Measurements from ENCODE around the gene PKD2. TPM values are rescaled to one million over a fixed set of nuclear protein-coding genes. Genes with fewer than 3 reads are reported as not detected.

PKD2 gene
- total RNA-seq, 1 experiment from 2014 or later, result 43.2 TPM

DNA sequence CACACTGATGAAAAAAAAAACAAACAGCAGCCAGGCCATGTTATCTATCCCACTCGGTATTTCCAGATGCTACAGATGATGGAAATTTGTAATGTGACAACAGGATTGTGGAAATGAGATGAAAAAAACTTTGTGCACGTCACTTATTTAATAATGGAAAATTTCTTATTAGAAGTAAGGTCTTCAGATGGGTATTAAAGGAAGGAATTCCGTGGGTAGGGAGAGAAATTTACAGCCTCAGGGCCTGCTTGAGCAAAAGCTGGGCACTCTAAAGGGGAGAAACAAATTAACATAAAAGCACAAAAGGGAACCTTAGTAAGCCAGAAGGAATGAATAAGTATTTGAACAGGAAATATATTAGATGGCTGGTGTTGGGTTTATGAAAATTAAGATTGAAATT is 4.2 kb upstream of the PKD2 start:
- Histone ChIP-seq H3K4me1 (replicated peaks) (peaks cover 4% of the 10 kb centered on the region), H3K4me3 (no peak overlapping the region), H3K27ac (no peak overlapping the region), H3K27me3 (replicated peaks) (no peaks in the 10 kb centered on the region), H3K9me3 (replicated peaks) (no peaks in the 10 kb centered on the region), H3K36me3 (peaks cover 5% of the 10 kb centered on the region)
- no peak for DNase-seq (ENCODE audit: low read depth in 1 of 2, low spot score in 2 of 2)

GRCh38 chr4:88005076-88005475 is 2.4 kb upstream of the PKD2 start:
- no peak for DNase-seq (ENCODE audit: low read depth in 1 of 2, low spot score in 2 of 2)

DNA sequence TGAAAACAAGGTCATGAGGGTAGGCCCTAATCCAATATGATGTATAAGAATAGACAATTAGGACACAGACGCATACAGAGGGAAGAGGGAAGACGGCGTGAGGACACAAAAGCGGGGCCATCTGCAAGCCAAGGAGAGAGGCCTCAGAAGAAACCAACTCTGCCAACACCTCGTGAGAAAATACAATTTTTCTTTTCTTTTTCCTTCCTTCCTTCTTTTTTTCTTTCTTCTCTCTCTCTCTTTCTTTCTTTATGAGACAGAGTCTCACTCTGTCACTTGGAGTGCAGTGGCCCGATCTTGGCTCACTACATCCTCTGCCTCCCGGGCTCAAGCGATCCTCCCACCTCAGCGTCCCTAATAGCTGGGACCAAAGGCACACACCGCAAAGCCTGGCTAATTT is 1.5 kb upstream of the PKD2 start:
- H3K4me1 ChIP-seq (replicated peaks), result peaks cover 18% of the 10 kb centered on the region
- no peak overlapping the region for H3K27ac ChIP-seq

More at GRCh38 chr4:88005076-88005475, 2.4 kb upstream of the PKD2 start:
- Histone ChIP-seq H3K9me3 (replicated peaks) (no peaks in the 10 kb centered on the region), H3K4me1 (replicated peaks) (peaks cover 9% of the 10 kb centered on the region), H3K36me3 (peaks cover 5% of the 10 kb centered on the region), H3K4me3 (no peak overlapping the region), H3K27me3 (replicated peaks) (no peaks in the 10 kb centered on the region), H3K27ac (no peak overlapping the region)

GRCh38 chr4:88006956-88007303 is 505 bp upstream of the PKD2 start:
- H3K9me3 ChIP-seq (replicated peaks), result no peaks in the 10 kb centered on the region
- peaks cover 5% of the 10 kb centered on the region for H3K36me3 ChIP-seq
- no peak overlapping the region for H3K27ac ChIP-seq
- peak overlapping the region; percentile 97 for H3K4me3 ChIP-seq
- DNase-seq (ENCODE audit: low read depth in 1 of 2, low spot score in 2 of 2), result no peak
- peaks cover 23% of the 10 kb centered on the region for H3K4me1 ChIP-seq (replicated peaks)
- H3K27me3 ChIP-seq (replicated peaks), result no peaks in the 10 kb centered on the region

More for the DNA sequence above, 1.5 kb upstream of the PKD2 start:
- H3K36me3 ChIP-seq, result peaks cover 5% of the 10 kb centered on the region
- no peaks in the 10 kb centered on the region for H3K27me3 ChIP-seq (replicated peaks)
- H3K9me3 ChIP-seq (replicated peaks), result no peaks in the 10 kb centered on the region
- H3K4me3 ChIP-seq, result no peak overlapping the region
- DNase-seq (ENCODE audit: low read depth in 1 of 2, low spot score in 2 of 2), result no peak

DNA sequence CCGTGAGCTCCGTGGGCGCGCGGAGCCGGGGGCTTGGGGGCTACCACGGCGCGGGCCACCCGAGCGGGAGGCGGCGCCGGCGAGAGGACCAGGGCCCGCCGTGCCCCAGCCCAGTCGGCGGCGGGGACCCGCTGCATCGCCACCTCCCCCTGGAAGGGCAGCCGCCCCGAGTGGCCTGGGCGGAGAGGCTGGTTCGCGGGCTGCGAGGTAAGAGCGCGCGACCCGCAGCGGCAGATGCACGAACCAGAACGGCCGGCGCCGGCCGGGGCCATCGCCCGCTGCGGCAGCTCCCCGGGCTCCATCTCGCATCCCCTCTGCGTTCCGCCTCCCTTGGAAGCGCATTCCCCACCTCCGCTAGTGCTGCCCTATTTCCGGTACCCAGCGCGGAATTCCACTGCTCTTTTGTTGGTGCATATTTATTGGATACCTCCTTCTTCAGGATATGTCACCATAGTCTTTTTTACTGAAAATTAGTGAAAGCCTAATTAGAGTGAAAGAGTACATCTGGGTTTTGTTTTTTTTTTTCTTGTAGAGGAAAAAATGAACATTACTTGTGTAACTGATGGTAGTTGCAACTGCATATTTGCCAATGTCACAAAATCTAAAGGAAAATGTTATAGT is 797 bp downstream of the PKD2 start:
- DNase-seq (ENCODE audit: low read depth in 1 of 2, low spot score in 2 of 2), result peak; percentile 59 to 62
- Histone ChIP-seq H3K4me1 (replicated peaks) (peaks cover 32% of the 10 kb centered on the region), H3K36me3 (peaks cover 5% of the 10 kb centered on the region), H3K27ac (peak overlapping the region; percentile 64), H3K9me3 (replicated peaks) (no peaks in the 10 kb centered on the region), H3K27me3 (replicated peaks) (no peaks in the 10 kb centered on the region), H3K4me3 (peak overlapping the region; percentile 97)

GRCh38 chr4:88008743-88009171 is 1.3 kb downstream of the PKD2 start:
- Histone ChIP-seq H3K4me3 (peak overlapping the region; percentile 97), H3K27me3 (replicated peaks) (no peaks in the 10 kb centered on the region), H3K4me1 (replicated peaks) (peaks cover 32% of the 10 kb centered on the region), H3K36me3 (peaks cover 5% of the 10 kb centered on the region), H3K9me3 (replicated peaks) (no peaks in the 10 kb centered on the region), H3K27ac (no peak overlapping the region; the same call in 1 of the 2 replicates)
- DNase-seq (ENCODE audit: low read depth in 1 of 2, low spot score in 2 of 2), result peak in 1 of 2 experiments; percentile 48

DNA sequence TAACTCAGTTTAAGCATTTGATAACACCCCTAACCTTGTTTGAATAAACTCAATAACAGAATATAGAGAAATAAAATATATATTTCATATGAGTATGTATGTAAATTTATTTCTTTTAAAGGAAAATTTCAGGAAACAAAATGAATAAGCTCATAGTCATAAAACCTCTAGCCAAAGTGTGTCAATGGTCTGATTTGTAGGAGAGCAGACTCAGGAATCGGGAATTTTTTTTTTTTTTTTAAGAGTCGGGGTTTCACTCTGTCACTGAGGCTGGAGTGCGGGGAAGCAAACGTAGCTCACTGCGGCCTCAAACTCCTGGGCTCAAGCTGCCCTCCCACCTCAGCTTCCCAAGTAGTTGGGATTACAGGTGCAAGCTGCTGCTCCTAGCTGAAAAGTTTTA is 2.4 kb downstream of the PKD2 start:
- H3K27ac ChIP-seq, result no peak overlapping the region
- H3K27me3 ChIP-seq (replicated peaks), result no peaks in the 10 kb centered on the region
- H3K4me3 ChIP-seq, result no peak overlapping the region
- H3K9me3 ChIP-seq (replicated peaks), result no peaks in the 10 kb centered on the region
- H3K4me1 ChIP-seq (replicated peaks), result peaks cover 32% of the 10 kb centered on the region
- DNase-seq (ENCODE audit: low read depth in 1 of 2, low spot score in 2 of 2), result no peak
- peaks cover 5% of the 10 kb centered on the region for H3K36me3 ChIP-seq

DNA sequence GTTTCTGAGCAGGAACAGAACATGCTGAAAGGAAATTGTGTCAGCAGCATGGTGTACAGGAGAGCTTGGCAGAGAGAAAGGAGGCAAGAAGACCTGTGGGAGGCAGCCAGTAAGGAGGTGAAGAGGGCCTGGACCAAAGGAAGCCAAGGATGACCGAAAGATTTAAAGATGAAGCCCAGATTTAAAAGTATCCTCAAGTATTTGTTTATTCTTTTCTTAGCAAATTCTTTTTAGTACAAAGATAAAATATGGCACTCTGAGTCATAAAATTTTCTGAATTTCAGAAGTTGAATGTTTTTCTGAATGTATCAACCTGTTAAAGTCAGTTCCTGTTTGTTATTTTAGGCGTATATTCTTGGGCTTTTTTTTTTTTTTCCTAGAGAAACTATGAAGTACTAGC is 3.5 kb downstream of the PKD2 start:
- H3K9me3 ChIP-seq (replicated peaks), result no peaks in the 10 kb centered on the region
- H3K4me1 ChIP-seq (replicated peaks), result peaks cover 39% of the 10 kb centered on the region
- DNase-seq (ENCODE audit: low read depth in 1 of 2, low spot score in 2 of 2), result no peak
- H3K27ac ChIP-seq, result no peak overlapping the region
- H3K36me3 ChIP-seq, result peaks cover 5% of the 10 kb centered on the region
- no peak overlapping the region for H3K4me3 ChIP-seq
- no peaks in the 10 kb centered on the region for H3K27me3 ChIP-seq (replicated peaks)

GRCh38 chr4:88012647-88013046 is 5.2 kb downstream of the PKD2 start:
- no peak overlapping the region for H3K27ac ChIP-seq
- no peak for DNase-seq (ENCODE audit: low read depth in 1 of 2, low spot score in 2 of 2)
- no peaks in the 10 kb centered on the region for H3K27me3 ChIP-seq (replicated peaks)
- H3K4me3 ChIP-seq, result no peak overlapping the region
- no peaks in the 10 kb centered on the region for H3K9me3 ChIP-seq (replicated peaks)
- H3K36me3 ChIP-seq, result peaks cover 11% of the 10 kb centered on the region
- peaks cover 47% of the 10 kb centered on the region for H3K4me1 ChIP-seq (replicated peaks)

DNA sequence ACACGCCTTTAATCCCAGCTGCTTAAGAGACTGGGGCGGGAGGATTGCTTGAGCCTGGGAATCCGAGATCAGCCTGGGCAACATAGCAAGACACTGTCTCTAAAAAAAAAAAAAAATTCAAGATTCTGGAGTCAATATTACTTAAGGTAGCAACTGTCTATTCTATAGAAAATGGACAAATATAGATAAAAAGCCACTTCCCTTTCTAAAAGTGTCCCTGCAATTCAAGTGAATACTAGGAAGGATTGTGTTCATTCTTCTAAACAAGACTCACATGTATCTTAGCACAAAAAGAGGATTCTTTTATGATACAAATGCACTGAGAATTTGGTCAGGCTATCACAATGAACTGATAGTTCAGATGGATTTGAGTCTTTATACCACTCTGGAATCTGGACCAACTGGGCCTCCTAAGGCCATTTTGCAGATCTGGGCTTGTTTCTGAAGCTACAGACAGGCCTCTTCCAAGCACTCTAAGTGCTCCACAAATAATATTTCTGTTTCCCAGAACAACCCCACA is 7.0 kb downstream of the PKD2 start:
- DNase-seq (ENCODE audit: low read depth in 1 of 2, low spot score in 2 of 2), result no peak
- Histone ChIP-seq H3K4me3 (no peak overlapping the region), H3K4me1 (replicated peaks) (peaks cover 54% of the 10 kb centered on the region)

DNA sequence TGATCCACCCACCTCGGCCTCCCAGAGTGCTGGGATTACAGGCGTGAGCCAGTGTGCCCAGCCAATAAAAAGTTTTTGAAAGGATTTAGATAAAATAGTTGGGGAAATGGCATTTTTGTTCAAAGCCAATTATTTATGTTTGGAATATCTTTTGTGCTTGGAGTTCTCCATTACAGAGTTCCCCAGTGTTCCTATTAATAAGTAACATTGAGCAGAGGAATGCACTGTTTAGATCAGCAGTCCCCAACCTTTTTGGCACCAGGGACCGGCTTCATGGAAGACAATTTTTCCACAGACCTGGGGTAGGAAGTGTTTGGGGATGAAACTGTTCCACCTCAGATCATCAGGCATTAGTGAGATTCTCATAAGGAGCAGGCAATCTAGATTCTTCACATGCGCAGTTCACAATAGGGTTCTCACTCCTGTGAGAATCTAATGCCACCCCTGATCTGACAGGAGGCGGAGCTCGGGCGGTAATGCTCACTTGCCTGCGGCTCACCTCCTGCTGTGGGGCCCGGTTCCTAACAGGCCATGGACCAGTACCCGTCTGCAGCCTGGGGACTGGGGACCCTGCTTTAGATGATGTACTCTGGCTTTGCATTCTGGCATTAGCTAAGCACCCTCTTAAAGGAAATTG is 8.3 kb downstream of the PKD2 start:
- H3K27ac ChIP-seq, result no peak overlapping the region
- no peak for DNase-seq (ENCODE audit: low read depth in 1 of 2, low spot score in 2 of 2)
- peaks cover 47% of the 10 kb centered on the region for H3K4me1 ChIP-seq (replicated peaks)
- H3K4me3 ChIP-seq, result no peak overlapping the region
- peaks cover 18% of the 10 kb centered on the region for H3K36me3 ChIP-seq
- H3K9me3 ChIP-seq (replicated peaks), result no peaks in the 10 kb centered on the region
- H3K27me3 ChIP-seq (replicated peaks), result no peaks in the 10 kb centered on the region

More for the DNA sequence above, 7.0 kb downstream of the PKD2 start:
- no peaks in the 10 kb centered on the region for H3K9me3 ChIP-seq (replicated peaks)
- no peaks in the 10 kb centered on the region for H3K27me3 ChIP-seq (replicated peaks)
- no peak overlapping the region for H3K27ac ChIP-seq
- H3K36me3 ChIP-seq, result peaks cover 7% of the 10 kb centered on the region

DNA sequence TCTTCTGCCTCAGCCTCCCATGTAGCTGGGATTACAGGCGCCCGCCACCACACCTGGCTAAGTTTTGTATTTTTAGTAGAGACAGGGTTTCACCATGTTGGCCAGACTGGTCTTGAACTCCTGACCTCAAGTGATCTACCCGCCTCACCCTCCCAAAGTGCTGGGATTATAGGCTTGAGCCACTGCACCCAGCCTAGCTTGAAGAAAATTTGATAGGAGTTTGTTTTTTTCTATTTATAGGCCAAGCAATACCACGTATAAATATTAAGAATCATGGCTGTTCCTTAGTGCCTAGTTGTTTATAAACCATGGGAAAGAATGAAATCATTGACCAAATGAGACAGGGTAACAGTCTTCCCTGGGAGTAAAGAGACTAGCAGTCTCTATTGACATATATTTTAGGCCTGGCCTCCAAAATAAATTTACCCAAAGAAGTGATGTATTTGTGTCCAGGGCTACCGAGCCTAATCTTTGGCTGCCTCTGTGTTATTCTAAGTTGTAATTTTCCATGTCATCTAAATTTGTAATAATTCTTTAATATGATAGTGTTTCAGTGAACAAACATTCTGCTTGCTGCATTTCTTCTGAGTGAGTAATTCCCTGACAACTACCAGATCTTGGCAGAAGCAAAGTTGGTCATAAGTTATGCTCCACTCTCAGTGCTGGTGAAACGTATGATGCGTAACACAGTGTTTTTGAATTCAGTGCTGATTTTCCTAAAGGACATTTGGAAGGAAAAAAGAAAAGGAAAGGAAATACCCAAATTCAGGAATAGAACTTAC is 10.3 kb downstream of the PKD2 start:
- H3K4me3 ChIP-seq, result no peak overlapping the region

GRCh38 chr4:88018466-88018865 is 11.0 kb downstream of the PKD2 start:
- H3K36me3 ChIP-seq, result peaks cover 39% of the 10 kb centered on the region
- DNase-seq (ENCODE audit: low read depth in 1 of 2, low spot score in 2 of 2), result no peak
- no peak overlapping the region for H3K4me3 ChIP-seq
- H3K27ac ChIP-seq, result peak overlapping the region; percentile 87
- peaks cover 30% of the 10 kb centered on the region for H3K4me1 ChIP-seq (replicated peaks)
- H3K9me3 ChIP-seq (replicated peaks), result no peaks in the 10 kb centered on the region
- H3K27me3 ChIP-seq (replicated peaks), result no peaks in the 10 kb centered on the region

More for the DNA sequence above, 10.3 kb downstream of the PKD2 start:
- peak overlapping the region; percentile 87 for H3K27ac ChIP-seq
- H3K4me1 ChIP-seq (replicated peaks), result peaks cover 36% of the 10 kb centered on the region
- peak in 1 of 2 experiments; percentile 72 for DNase-seq (ENCODE audit: low read depth in 1 of 2, low spot score in 2 of 2)
- no peaks in the 10 kb centered on the region for H3K9me3 ChIP-seq (replicated peaks)
- no peaks in the 10 kb centered on the region for H3K27me3 ChIP-seq (replicated peaks)
- peaks cover 35% of the 10 kb centered on the region for H3K36me3 ChIP-seq

- Histone ChIP-seq H3K9me3 (replicated peaks) (no peaks in the 10 kb centered on the region), H3K36me3 (peaks cover 66% of the 10 kb centered on the region), H3K4me3 (no peak overlapping the region), H3K4me1 (replicated peaks) (peaks cover 18% of the 10 kb centered on the region), H3K27me3 (replicated peaks) (no peaks in the 10 kb centered on the region), H3K27ac (no peak overlapping the region)
- DNase-seq (ENCODE audit: low read depth in 1 of 2, low spot score in 2 of 2), result no peak
Measured at GRCh38 chr4:88021824-88022223, 14.4 kb downstream of the PKD2 start.

All from SJSA1 (cell line).